NCI-H446 (cell line): Measurements from ENCODE around the gene TPSAB1.

Experiments used
- DNase-seq, 2 experiments: peaks; one replicate each; lab custom pipeline; 2025; lab: John Stamatoyannopoulos, UW

The TPSAB1 gene

GRCh38 chr16:1210461-1210860, 30.0 kb upstream of the TPSAB1 start:
- DNase-seq = no peak

GRCh38 chr16:1211451-1212268, 28.8 kb upstream of the TPSAB1 start:
- no peak for DNase-seq

GRCh38 chr16:1212616-1213194, 27.8 kb upstream of the TPSAB1 start:
- DNase-seq = no peak

GRCh38 chr16:1213231-1213630, 27.3 kb upstream of the TPSAB1 start:
- no peak for DNase-seq

- no peak for DNase-seq
Measured at GRCh38 chr16:1213796-1214372, 26.6 kb upstream of the TPSAB1 start.

- DNase-seq = no peak
Measured at GRCh38 chr16:1214719-1215118, 25.8 kb upstream of the TPSAB1 start.

GRCh38 chr16:1215574-1216295, 24.8 kb upstream of the TPSAB1 start:
- DNase-seq = no peak

- DNase-seq = no peak
Measured at GRCh38 chr16:1216296-1216619, 24.2 kb upstream of the TPSAB1 start.

- DNase-seq = no peak
Measured at GRCh38 chr16:1216681-1217400, 23.7 kb upstream of the TPSAB1 start.

GRCh38 chr16:1217526-1217925, 23.0 kb upstream of the TPSAB1 start:
- no peak for DNase-seq

GRCh38 chr16:1218061-1218929, 22.2 kb upstream of the TPSAB1 start:
- DNase-seq = no peak

- no peak for DNase-seq
Measured at GRCh38 chr16:1218930-1219611, 21.4 kb upstream of the TPSAB1 start.

- no peak for DNase-seq
Measured at GRCh38 chr16:1220098-1220728, 20.3 kb upstream of the TPSAB1 start.

GRCh38 chr16:1220841-1221627, 19.5 kb upstream of the TPSAB1 start:
- no peak for DNase-seq

GRCh38 chr16:1221628-1222552, 18.6 kb upstream of the TPSAB1 start:
- DNase-seq = no peak

- DNase-seq = no peak
Measured at GRCh38 chr16:1222553-1223354, 17.8 kb upstream of the TPSAB1 start.
